ENCODE results near the gene SUPT5H.
"Not testable (repeated sequence)": the region's sequence is repeated elsewhere in the genome, so short reads cannot be mapped to it uniquely, and the experiment has no call there.

SUPT5H gene

GRCh38 chr19:39469036-39469435, 23.7 kb downstream of the SUPT5H start:
- no peak for DNase-seq

GRCh38 chr19:39469567-39469966, 24.2 kb downstream of the SUPT5H start:
- DNase-seq: no peak

GRCh38 chr19:39470724-39471339, 25.4 kb downstream of the SUPT5H start:
- no peak for DNase-seq

GRCh38 chr19:39471756-39472536, 26.6 kb downstream of the SUPT5H start:
- DNase-seq: no peak

- no peak for DNase-seq
These were observed 27.5 kb downstream of the SUPT5H start for GRCh38 chr19:39472746-39473442.

DNA sequence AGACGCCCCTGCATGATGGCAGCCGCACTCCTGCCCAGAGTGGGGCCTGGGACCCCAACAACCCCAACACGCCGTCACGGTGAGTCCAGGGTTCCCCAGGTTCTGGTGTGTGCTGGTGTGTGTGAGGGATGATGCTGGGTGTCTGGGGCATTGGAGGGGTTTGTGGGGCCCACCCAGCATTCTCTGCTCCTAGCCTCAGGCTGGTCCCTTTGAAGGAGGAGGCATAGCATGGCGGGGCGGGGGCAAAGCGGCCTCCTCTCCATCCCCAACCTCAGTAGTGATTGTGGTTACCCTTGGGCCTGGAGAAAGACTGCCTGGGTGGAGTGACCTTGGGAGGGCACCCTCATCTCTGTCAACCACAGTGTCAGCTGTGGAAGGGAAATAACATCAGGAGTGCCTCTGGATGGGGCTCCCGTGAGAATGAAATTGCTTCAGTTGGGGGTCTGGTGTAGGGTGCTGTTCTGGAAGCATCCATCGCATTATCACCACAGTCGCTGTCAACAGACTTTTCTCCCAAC, 28.1 kb downstream of the SUPT5H start:
- DNase-seq: no peak

GRCh38 chr19:39474139-39474620, 28.8 kb downstream of the SUPT5H start:
- DNase-seq: peak; percentile 78 to 83

GRCh38 chr19:39475748-39476147, 30.4 kb downstream of the SUPT5H start:
- DNase-seq: no peak

DNA sequence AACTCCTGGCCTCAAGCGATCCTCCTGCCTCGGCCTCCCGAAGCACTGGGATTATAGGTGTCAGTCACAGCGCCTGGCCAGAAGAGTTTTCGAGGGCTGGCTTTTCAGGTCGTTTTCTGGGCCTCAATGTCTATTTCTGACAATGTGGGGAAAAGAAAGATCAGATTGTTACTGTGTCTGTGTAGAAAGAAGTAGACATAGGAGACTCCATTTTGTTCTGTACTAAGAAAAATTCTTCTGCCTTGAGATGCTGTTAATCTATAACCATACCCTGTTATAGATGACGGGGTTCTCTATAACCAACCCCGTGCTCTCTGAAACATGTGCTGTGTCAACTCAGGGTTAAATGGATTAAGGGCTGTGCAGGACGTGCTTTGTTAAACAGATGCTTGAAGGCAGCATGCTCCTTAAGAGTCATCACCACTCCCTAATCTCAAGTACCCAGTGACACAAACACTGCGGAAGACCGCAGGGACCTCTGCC, 34.0 kb downstream of the SUPT5H start:
- not testable (repeated sequence) for DNase-seq

GRCh38 chr19:39479916-39480315, 34.5 kb downstream of the SUPT5H start:
- DNase-seq: no peak

- peak; percentile 99 to 100 for DNase-seq
These were observed 35.2 kb downstream of the SUPT5H start, which contains the start of gene TIMM50 for GRCh38 chr19:39480337-39481228. Gene TIMM50 (plus strand): TSS chr19:39480838. CDS start chr19:39480854, 16 bp downstream.

DNA sequence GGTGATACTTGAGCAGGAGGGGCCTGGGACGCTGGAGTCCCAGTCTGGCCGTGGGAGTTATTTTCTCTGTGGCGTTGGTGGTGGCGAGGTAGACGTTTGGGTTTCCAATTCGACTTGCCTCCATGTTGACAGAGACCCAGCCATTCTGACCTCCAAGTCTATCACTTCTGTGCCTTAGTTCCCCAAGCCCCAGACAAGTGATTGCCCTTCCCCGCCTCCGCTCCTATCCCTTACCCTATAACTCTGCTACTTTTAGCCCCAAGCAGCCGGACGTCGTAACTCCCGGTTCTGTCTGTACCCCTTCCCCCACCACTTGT, 35.8 kb downstream of the SUPT5H start:
- DNase-seq: no peak

- no peak for DNase-seq
These were observed 36.3 kb downstream of the SUPT5H start for GRCh38 chr19:39481676-39482075.

- DNase-seq: no peak
These were observed 37.8 kb downstream of the SUPT5H start for GRCh38 chr19:39483141-39483540.

- no peak for DNase-seq
These were observed 44.4 kb downstream of the SUPT5H start for GRCh38 chr19:39489756-39490155.

DNA sequence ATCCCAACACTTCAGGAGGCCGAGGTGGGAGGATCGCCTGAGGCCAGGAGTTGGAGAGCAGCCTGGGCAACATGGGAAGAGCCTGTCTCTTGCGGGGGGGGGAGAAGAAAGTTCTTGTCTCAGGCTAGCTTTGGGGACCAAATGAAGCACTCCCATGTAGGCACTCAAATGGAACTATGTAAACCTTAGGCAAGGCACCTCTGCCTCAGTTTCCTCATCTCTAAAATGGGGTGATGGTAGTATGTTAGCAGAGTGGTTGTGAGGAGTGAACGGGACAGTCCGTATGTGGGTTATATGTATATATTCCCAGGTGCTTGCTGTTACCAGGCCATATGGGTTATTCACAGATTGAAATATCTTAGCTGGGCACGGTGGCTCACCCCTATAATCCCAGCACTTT, 46.8 kb downstream of the SUPT5H start:
- no peak for DNase-seq

GRCh38 chr19:39492788-39493187, 47.4 kb downstream of the SUPT5H start:
- DNase-seq: no peak

DNA sequence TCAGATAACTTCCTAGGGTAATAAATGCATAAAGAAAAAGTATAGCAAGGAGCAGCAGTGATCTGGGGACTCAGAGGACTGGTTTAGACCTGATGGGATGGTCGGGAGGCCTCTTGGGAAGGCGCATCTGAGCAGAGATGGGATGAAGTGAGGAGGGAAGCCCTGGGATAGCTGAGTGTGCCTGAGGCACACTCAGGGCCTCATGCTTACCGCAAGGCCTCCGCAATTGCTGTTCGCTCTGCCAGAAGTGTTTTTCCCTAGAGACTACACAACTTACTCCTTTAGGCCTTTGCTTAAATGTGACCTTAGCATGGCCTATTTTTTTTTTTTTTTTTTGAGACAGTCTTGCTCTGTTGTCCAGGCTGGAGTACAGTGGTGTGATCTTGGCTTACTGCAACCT, 49.3 kb downstream of the SUPT5H start:
- DNase-seq: no peak

DNA sequence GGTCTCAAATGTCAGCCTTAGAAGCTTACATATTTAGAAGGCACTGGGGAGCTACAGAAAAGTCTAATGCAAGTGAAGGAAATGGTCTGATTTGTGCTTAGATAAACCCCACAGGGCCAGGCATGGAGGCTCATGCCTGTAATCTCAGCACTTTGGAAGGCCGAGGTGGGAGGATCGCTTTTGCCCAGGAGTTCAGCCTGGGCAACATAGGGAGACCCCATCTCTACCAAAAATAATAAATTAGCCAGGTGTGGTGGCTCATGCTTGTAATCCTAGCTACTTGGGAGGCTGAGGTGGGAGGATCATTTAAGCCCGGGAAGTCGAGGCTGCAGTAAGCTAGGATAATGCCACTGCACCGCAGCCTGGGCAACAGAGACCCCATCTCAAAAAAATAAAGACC, 50.7 kb downstream of the SUPT5H start:
- no peak for DNase-seq

- DNase-seq: no peak
These were observed 52.3 kb downstream of the SUPT5H start for GRCh38 chr19:39497701-39497995.

DNA sequence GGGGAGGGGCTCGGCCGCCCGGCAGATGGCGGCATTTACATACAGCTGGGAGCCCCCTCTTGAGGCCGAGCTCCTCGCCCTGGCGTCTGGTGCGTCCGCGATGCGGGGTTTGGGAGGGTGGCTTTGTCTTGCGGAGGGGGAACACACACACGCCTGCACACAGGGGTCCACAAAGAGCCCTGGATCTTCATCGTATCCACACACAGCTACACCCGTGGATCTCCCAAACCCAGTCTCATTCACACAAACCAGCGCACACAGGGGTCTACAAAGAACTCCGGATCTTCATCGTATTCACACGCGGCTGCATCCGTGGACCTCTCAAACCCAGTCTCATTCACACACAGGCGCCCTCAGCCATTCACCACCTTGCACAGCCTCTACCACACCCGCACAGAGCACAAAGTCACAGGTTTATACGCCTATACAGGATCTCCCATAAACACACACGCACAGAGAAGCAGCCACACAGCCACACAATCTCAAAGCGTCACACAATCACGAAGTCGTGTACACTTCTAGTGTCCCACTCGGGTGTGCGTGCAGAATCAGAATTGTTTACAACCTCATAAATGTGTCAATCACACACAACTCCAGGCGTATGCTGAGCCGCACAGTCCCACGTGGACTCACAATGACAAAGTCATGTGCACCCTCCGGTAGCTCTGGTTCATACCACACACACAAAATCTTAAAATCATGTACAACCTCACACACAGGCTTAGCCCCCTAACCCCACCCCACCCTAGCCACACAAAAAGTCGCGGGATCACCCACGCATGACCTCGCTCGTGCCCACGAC, 52.8 kb downstream of the SUPT5H start:
- DNase-seq: peak; percentile 23 to 32
